ENCODE results near the gene HSPBP1. TPM values are rescaled to one million over a fixed set of nuclear protein-coding genes. Genes with fewer than 3 reads are reported as not detected.
A peak's percentile ranks its signal among the peaks of the same experiment; 100 is the strongest.
"Not testable (repeated sequence)": the region's sequence is repeated elsewhere in the genome, so short reads cannot be mapped to it uniquely, and the experiment has no call there.

HSPBP1 gene, protein sequence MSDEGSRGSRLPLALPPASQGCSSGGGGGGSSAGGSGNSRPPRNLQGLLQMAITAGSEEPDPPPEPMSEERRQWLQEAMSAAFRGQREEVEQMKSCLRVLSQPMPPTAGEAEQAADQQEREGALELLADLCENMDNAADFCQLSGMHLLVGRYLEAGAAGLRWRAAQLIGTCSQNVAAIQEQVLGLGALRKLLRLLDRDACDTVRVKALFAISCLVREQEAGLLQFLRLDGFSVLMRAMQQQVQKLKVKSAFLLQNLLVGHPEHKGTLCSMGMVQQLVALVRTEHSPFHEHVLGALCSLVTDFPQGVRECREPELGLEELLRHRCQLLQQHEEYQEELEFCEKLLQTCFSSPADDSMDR
- 15.8 TPM for total RNA-seq
- polyA plus RNA-seq: 10 to 100 TPM; 30.2 to 37.2 (median 35.1) TPM

DNA sequence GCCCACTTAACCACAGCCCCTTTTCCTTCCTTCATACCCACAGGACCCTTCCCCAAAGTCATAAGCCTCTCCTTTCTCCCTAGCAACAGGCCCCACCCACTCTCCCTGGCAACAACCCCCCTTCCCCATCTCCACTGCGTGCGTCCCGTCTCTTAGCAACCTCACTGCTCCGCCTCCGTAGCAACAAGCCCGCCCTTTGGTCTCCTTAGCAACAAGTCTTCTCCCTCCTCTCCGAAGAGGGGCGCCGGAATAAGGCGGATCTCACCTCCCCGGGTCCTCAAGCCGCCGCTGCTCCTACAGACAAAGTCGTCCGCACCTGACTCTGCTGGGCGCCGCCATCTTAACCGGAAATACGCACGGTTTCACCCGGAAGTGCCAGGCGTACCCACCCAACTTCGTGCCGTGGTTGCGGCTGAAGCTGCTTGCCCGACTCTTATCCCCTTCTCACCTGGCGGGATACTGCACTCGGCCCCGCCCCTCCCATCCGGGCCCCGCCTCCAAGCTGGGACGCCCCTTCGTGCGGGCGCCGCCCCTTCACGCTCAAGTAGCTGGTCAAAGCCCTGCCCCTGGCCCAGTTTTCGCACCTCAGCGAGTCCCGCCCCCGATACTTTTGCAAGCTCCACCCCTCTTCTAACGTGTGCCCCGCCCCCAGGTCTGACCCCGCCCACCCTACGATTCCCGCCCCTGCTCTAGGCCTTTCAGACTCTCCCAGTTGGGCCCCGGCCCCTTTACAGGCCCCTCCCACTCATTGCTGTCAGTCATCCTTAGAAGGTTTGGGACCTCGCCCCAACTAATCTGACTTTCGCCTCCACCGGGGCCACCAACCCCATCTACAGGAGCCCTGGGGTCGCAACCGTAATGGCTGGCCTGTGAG lies at the start of gene HSPBP1:
Gene HSPBP1 (minus strand): TSS at position 341 of the 874 bp plus-strand sequence. CDS start 502 bp downstream, outside the sequence.
- H3K27ac ChIP-seq (ENCODE audit: insufficient read depth, low read length, poor library complexity, severe bottlenecking): peak within 1 kb of the TSS; percentile 88
- H3K27me3 ChIP-seq (ENCODE audit: control insufficient read depth, insufficient read depth, low read length): no peaks in the 10 kb centered on the region
- ATAC-seq (ENCODE audit: low read depth in 2 of 2): peak; percentile 89 to 91
- Mint-ChIP-seq H3K27me3 (peaks cover 16% of the 10 kb centered on the region), H3K9me3 (no peaks in the 10 kb centered on the region), H3K36me3 (peaks cover 24% of the 10 kb centered on the region), H3K27ac (peak within 1 kb of the TSS; percentile 94 to 100 (median 97)), H3K4me3 (peak within 1 kb of the TSS; percentile 86 to 100 (median 98)), H3K4me1 (peaks cover 6 to 51% (median 26%) of the 10 kb centered on the region in 4 donors)
- no peaks in the 10 kb centered on the region for H3K9me3 ChIP-seq (ENCODE audit: control insufficient read depth in 2 of 2, low read length in 2 of 2)
- H3K4me1 ChIP-seq (ENCODE audit: control insufficient read depth, insufficient read depth, low read length, poor library complexity, severe bottlenecking): peaks cover 38% of the 10 kb centered on the region
- peak within 1 kb of the TSS; percentile 71 for H3K4me3 ChIP-seq (ENCODE audit: low read depth, low read length)
- peaks cover 10% of the 10 kb centered on the region for H3K36me3 ChIP-seq (ENCODE audit: control insufficient read depth, insufficient read depth, low read length)
- peak; percentile 91 to 98 (median 95) for DNase-seq

DNA sequence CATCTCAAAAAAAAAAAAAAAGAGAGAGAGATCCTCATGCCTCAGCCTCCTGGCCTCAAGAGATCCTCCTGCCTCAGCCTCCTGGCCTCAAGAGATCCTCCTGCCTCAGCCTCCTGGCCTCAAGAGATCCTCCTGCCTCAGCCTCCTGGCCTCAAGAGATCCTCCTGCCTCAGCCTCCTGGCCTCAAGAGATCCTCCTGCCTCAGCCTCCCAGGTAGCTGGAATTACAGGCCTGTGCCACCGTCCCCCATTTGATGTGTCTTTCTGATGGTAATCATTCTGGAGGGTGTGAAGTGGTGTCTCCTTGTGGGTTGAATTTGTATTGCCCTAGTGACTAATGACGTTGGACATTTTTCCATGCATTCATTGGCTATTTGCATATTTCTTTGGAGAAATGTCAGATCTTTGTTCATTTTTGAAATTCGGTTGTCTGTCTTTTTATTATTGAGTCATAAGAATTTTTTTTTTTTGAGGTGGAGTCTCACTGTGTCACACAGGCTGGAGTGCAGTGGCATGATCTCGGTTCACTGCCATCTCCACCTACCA lies 48.9 kb upstream of the HSPBP1 start:
- not testable (repeated sequence) for H3K27me3 ChIP-seq (ENCODE audit: control insufficient read depth, insufficient read depth, low read length); H3K27ac Mint-ChIP-seq; H3K4me3 ChIP-seq (ENCODE audit: low read depth, low read length); H3K4me1 ChIP-seq (ENCODE audit: control insufficient read depth, insufficient read depth, low read length, poor library complexity, severe bottlenecking); H3K4me1 Mint-ChIP-seq; ATAC-seq (ENCODE audit: low read depth in 2 of 2); DNase-seq; H3K36me3 ChIP-seq (ENCODE audit: control insufficient read depth, insufficient read depth, low read length); H3K36me3 Mint-ChIP-seq; H3K27ac ChIP-seq (ENCODE audit: insufficient read depth, low read length, poor library complexity, severe bottlenecking); H3K9me3 ChIP-seq (ENCODE audit: control insufficient read depth in 2 of 2, low read length in 2 of 2); H3K4me3 Mint-ChIP-seq; H3K9me3 Mint-ChIP-seq
- H3K27me3 Mint-ChIP-seq: peaks cover 23% of the 10 kb centered on the region

DNA sequence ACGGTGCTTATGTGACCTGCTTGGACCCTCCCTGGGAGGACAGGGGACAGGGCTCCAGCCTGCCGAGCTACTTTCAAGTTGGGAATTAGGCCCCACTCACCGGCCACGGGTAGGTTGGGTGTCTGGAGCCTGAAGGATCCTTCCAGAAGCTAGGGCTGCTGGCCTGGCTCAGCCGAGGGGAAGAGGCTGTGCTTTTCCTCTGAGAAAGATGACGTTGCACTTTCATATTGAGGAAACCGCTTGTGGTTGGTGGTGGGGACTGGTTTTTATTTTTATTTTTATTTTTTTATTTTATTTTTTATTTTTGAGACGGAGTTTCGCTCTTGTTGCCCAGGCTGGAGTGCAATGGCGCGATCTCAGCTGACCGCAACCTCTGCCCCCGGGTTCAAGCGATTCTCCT lies 45.3 kb upstream of the HSPBP1 start, which contains the start of gene TMEM150B:
Gene TMEM150B (minus strand): TSS at position 170 of the 400 bp plus-strand sequence. CDS start 4,305 bp downstream, outside the sequence.
- H3K36me3 Mint-ChIP-seq: peaks cover 3% of the 10 kb centered on the region
- no peak within 1 kb of the TSS for H3K27ac Mint-ChIP-seq
- Histone ChIP-seq H3K36me3 (ENCODE audit: control insufficient read depth, insufficient read depth, low read length) (no peaks in the 10 kb centered on the region), H3K4me1 (ENCODE audit: control insufficient read depth, insufficient read depth, low read length, poor library complexity, severe bottlenecking) (peaks cover 4% of the 10 kb centered on the region), H3K27ac (ENCODE audit: insufficient read depth, low read length, poor library complexity, severe bottlenecking) (no peak within 1 kb of the TSS), H3K27me3 (ENCODE audit: control insufficient read depth, insufficient read depth, low read length) (no peaks in the 10 kb centered on the region), H3K4me3 (ENCODE audit: low read depth, low read length) (no peak within 1 kb of the TSS), H3K9me3 (ENCODE audit: control insufficient read depth in 2 of 2, low read length in 2 of 2) (no peaks in the 10 kb centered on the region)
- H3K27me3 Mint-ChIP-seq: peaks cover 25% of the 10 kb centered on the region
- ATAC-seq (ENCODE audit: low read depth in 2 of 2) (no peak), DNase-seq (peak in 1 of 3 donors; percentile 24)
- no peak within 1 kb of the TSS for H3K4me3 Mint-ChIP-seq
- H3K9me3 Mint-ChIP-seq: no peaks in the 10 kb centered on the region
- H3K4me1 Mint-ChIP-seq: no peaks in the 10 kb centered on the region

DNA sequence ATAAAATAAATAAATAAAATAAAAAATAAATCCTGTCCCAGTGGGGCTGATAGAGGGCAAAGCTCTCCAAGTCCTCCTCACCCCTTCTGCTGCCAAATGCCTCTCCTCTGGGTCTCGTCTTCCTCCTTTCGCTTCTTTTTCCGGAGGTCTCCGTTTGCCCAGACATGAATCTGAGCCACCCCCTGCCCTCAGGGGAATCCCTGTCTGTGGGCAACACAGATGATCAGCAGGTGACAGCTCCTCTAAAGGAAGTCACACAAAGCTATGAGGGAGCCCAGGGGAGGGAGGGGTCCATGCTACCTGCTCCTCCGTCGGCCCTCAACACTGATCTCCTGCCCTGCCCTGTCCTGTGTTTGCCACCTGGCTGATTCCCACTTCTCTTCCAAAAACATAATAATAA lies 44.8 kb upstream of the HSPBP1 start:
- Histone ChIP-seq H3K4me3 (ENCODE audit: low read depth, low read length) (no peak overlapping the region), H3K27me3 (ENCODE audit: control insufficient read depth, insufficient read depth, low read length) (no peaks in the 10 kb centered on the region), H3K4me1 (ENCODE audit: control insufficient read depth, insufficient read depth, low read length, poor library complexity, severe bottlenecking) (peaks cover 4% of the 10 kb centered on the region), H3K36me3 (ENCODE audit: control insufficient read depth, insufficient read depth, low read length) (no peaks in the 10 kb centered on the region), H3K27ac (ENCODE audit: insufficient read depth, low read length, poor library complexity, severe bottlenecking) (no peak overlapping the region), H3K9me3 (ENCODE audit: control insufficient read depth in 2 of 2, low read length in 2 of 2) (no peaks in the 10 kb centered on the region)
- Mint-ChIP-seq H3K27ac (no peak overlapping the region), H3K9me3 (no peaks in the 10 kb centered on the region), H3K27me3 (peaks cover 25% of the 10 kb centered on the region), H3K36me3 (peaks cover 3% of the 10 kb centered on the region), H3K4me1 (no peaks in the 10 kb centered on the region), H3K4me3 (no peak overlapping the region)
- ATAC-seq (ENCODE audit: low read depth in 2 of 2) (no peak), DNase-seq (no peak)

DNA sequence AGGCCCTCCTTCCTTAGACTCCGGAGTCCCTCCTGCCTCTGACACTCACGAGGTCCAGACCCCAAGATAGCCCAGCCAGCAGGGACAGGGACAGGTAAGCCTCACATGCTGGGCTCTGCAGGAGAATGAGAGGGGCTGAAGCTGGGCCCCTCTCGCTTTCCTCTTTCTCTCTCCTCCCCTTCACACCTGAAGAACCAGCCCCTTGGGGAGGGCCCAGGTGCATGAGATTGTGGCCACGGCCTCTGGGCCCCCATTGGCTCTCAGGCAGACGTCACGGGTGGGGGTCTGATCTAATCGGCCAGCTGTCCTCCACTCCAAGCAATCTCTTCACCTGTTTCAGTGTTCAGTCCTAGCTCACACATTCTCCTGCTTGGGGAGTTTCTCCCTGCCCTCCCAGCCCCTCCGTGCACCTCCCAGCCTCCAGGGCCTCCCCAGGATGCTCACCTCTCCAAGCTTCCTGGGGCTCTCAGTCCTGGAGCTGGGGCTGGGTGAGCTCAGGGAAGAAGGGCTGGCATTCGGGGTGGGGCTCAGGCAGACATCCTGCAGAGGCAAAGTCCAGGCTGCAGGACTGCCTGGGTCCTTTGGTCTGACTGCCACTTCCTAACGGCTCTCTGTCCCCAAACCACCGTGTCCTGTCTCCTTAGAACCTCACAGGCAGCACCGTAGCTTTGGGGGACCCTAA lies 42.4 kb upstream of the HSPBP1 start:
- H3K27me3 Mint-ChIP-seq: peaks cover 18% of the 10 kb centered on the region
- Histone ChIP-seq H3K4me3 (ENCODE audit: low read depth, low read length) (no peak overlapping the region), H3K4me1 (ENCODE audit: control insufficient read depth, insufficient read depth, low read length, poor library complexity, severe bottlenecking) (peaks cover 4% of the 10 kb centered on the region), H3K9me3 (ENCODE audit: control insufficient read depth in 2 of 2, low read length in 2 of 2) (no peaks in the 10 kb centered on the region), H3K27me3 (ENCODE audit: control insufficient read depth, insufficient read depth, low read length) (no peaks in the 10 kb centered on the region), H3K36me3 (ENCODE audit: control insufficient read depth, insufficient read depth, low read length) (no peaks in the 10 kb centered on the region), H3K27ac (ENCODE audit: insufficient read depth, low read length, poor library complexity, severe bottlenecking) (no peak overlapping the region)
- no peak for ATAC-seq (ENCODE audit: low read depth in 2 of 2)
- no peak for DNase-seq
- no peak overlapping the region for H3K27ac Mint-ChIP-seq
- H3K4me1 Mint-ChIP-seq: no peaks in the 10 kb centered on the region
- no peaks in the 10 kb centered on the region for H3K36me3 Mint-ChIP-seq
- H3K4me3 Mint-ChIP-seq: no peak overlapping the region
- no peaks in the 10 kb centered on the region for H3K9me3 Mint-ChIP-seq

DNA sequence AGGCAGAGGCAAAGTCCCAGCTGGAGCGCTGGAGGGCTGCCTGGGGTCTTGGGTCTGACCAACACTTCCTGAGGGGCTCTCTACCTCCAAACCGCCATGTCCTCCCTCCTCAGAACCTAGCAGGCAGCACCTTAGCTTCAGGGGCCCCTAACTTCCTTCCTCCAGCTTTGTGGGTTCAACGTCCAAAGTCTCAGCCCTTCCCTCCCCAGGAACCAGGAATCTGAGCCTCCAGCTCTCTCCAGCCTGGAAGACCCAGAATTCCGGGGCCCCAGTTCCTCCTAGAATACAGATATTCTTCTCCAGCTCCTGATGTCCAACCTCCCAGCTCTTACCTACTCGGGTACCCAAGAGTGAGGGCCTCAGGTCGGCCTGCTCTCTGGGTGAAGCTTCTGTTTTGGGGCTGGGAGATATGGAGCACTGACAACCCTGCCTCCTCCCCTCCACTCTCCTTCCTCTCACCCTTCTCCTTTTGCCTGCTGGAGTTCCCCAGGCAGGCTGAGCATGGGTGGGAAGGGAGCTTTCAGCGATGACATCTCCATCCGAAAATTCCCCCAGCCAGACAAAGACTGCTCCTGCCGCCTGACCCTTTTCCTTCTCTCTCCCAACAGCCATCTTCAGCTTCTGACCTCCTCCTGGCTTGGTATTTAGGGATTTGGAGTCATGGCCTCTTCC lies 41.7 kb upstream of the HSPBP1 start:
- Mint-ChIP-seq H3K27me3 (peaks cover 18% of the 10 kb centered on the region), H3K27ac (peak overlapping the region in 1 of 3 donors; percentile 28), H3K4me3 (no peak overlapping the region), H3K4me1 (no peaks in the 10 kb centered on the region), H3K9me3 (no peaks in the 10 kb centered on the region), H3K36me3 (no peaks in the 10 kb centered on the region)
- ATAC-seq (ENCODE audit: low read depth in 2 of 2): no peak
- DNase-seq: no peak
- Histone ChIP-seq H3K27ac (ENCODE audit: insufficient read depth, low read length, poor library complexity, severe bottlenecking) (no peak overlapping the region), H3K4me1 (ENCODE audit: control insufficient read depth, insufficient read depth, low read length, poor library complexity, severe bottlenecking) (peaks cover 4% of the 10 kb centered on the region), H3K9me3 (ENCODE audit: control insufficient read depth in 2 of 2, low read length in 2 of 2) (no peaks in the 10 kb centered on the region), H3K36me3 (ENCODE audit: control insufficient read depth, insufficient read depth, low read length) (no peaks in the 10 kb centered on the region), H3K4me3 (ENCODE audit: low read depth, low read length) (no peak overlapping the region), H3K27me3 (ENCODE audit: control insufficient read depth, insufficient read depth, low read length) (no peaks in the 10 kb centered on the region)
